GM18517 (cell line): ENCODE data around the gene SERPINI1.

Experiments used
- ATAC-seq: cut with Tn5 transposase; IDR thresholded peaks from one replicate; pipeline ENCODE4 v1.9.1; 2021; ENCODE audit warnings: mild to moderate bottlenecking, moderate library complexity; ENCODE audit not compliant: unreplicated experiment

SERPINI1 gene

GRCh38 chr3:167843481-167843880, 108.0 kb downstream of the SERPINI1 start:
- no peak for ATAC-seq

- no peak for ATAC-seq
These were observed 108.4 kb downstream of the SERPINI1 start for GRCh38 chr3:167843886-167844285.

- no peak for ATAC-seq
These were observed 109.0 kb downstream of the SERPINI1 start for GRCh38 chr3:167844528-167844927.

GRCh38 chr3:167851171-167851570, 115.7 kb downstream of the SERPINI1 start:
- ATAC-seq = no peak

- no peak for ATAC-seq
These were observed 116.2 kb downstream of the SERPINI1 start for GRCh38 chr3:167851749-167852148.

GRCh38 chr3:167852216-167852615, 116.7 kb downstream of the SERPINI1 start:
- no peak for ATAC-seq

GRCh38 chr3:167854063-167854462, 118.5 kb downstream of the SERPINI1 start:
- ATAC-seq = no peak

- ATAC-seq = no peak
These were observed 119.3 kb downstream of the SERPINI1 start for GRCh38 chr3:167854846-167855245.

GRCh38 chr3:167855306-167855705, 119.8 kb downstream of the SERPINI1 start:
- ATAC-seq = no peak

GRCh38 chr3:167858865-167859264, 123.3 kb downstream of the SERPINI1 start:
- no peak for ATAC-seq

GRCh38 chr3:167859610-167860009, 124.1 kb downstream of the SERPINI1 start:
- ATAC-seq = no peak

- no peak for ATAC-seq
These were observed 126.1 kb downstream of the SERPINI1 start for GRCh38 chr3:167861649-167862048.

- no peak for ATAC-seq
These were observed 126.7 kb downstream of the SERPINI1 start for GRCh38 chr3:167862104-167862730.

- no peak for ATAC-seq
These were observed 128.5 kb downstream of the SERPINI1 start for GRCh38 chr3:167863811-167864551.

GRCh38 chr3:167864552-167864874, 129.0 kb downstream of the SERPINI1 start:
- no peak for ATAC-seq

- no peak for ATAC-seq
These were observed 130.8 kb downstream of the SERPINI1 start for GRCh38 chr3:167866331-167866730.

GRCh38 chr3:167867981-167868380, 132.5 kb downstream of the SERPINI1 start:
- ATAC-seq = no peak

GRCh38 chr3:167870181-167870580, 134.7 kb downstream of the SERPINI1 start:
- ATAC-seq = no peak

- no peak for ATAC-seq
These were observed 135.2 kb downstream of the SERPINI1 start for GRCh38 chr3:167870759-167871158.

- no peak for ATAC-seq
These were observed 136.5 kb downstream of the SERPINI1 start for GRCh38 chr3:167872032-167872431.

- ATAC-seq = no peak
These were observed 137.4 kb downstream of the SERPINI1 start for GRCh38 chr3:167872941-167873340.

- ATAC-seq = no peak
These were observed 139.3 kb downstream of the SERPINI1 start for GRCh38 chr3:167874671-167875372.
